HFFc6 (cell line): ENCODE data around the gene STK11IP. TPM values are rescaled to one million over a fixed set of nuclear protein-coding genes. Genes with fewer than 3 reads are reported as not detected.
A peak's percentile ranks its signal among the peaks of the same experiment; 100 is the strongest.

Experiments
- DNase-seq: peaks from one replicate; pipeline ENCODE4 v3.0.0-alpha.2; 2018
- H3K27ac Mint-ChIP-seq: 2 replicates; pipeline ENCODE4 v1.8.0; 2020; ENCODE audit warnings: mild to moderate bottlenecking, mixed read lengths
- H3K27me3 Mint-ChIP-seq: 2 replicates; pipeline ENCODE4 v1.8.0; 2021; ENCODE audit warnings: mild to moderate bottlenecking, moderate library complexity, mixed read lengths; ENCODE audit not compliant: insufficient read depth
- H3K36me3 Mint-ChIP-seq: 2 replicates; pipeline ENCODE4 v1.8.0; 2021; ENCODE audit warnings: low read depth, mixed read lengths
- H3K4me1 Mint-ChIP-seq: 2 replicates; pipeline ENCODE4 v1.8.0; 2020; ENCODE audit warnings: low read depth, mixed read lengths
- H3K4me3 Mint-ChIP-seq: 2 replicates; pipeline ENCODE4 v1.8.0; 2020; ENCODE audit warnings: mild to moderate bottlenecking, moderate library complexity, mixed read lengths
- H3K9me3 Mint-ChIP-seq: 2 replicates; pipeline ENCODE4 v1.8.0; 2020; ENCODE audit warnings: mild to moderate bottlenecking, mixed read lengths
- total RNA-seq, 6 experiments: library from RNA; stranded (reverse); fragmentation: NEBNext Ultra II Directional; extraction: Animal tissue kit (Norgen Biotek cat#: 25700); gene quantifications; 2 replicates in 1 of 6; 3 replicates in 5 of 6; pipeline ENCODE4 v1.2.3, GENCODE V29; 2021
- TF ChIP-seq, protein P1 (sequence below): fragments of 200-600 bp; sonication (generic); IDR thresholded peaks from 2 replicates; pipeline ENCODE4 v1.5.0; 2021; ENCODE audit warnings: antibody characterized with exemption, mild to moderate bottlenecking

STK11IP gene
- total RNA-seq, 6 experiments from 2014 or later, result 17.4 to 21.5 (median 18.9) TPM

DNA sequence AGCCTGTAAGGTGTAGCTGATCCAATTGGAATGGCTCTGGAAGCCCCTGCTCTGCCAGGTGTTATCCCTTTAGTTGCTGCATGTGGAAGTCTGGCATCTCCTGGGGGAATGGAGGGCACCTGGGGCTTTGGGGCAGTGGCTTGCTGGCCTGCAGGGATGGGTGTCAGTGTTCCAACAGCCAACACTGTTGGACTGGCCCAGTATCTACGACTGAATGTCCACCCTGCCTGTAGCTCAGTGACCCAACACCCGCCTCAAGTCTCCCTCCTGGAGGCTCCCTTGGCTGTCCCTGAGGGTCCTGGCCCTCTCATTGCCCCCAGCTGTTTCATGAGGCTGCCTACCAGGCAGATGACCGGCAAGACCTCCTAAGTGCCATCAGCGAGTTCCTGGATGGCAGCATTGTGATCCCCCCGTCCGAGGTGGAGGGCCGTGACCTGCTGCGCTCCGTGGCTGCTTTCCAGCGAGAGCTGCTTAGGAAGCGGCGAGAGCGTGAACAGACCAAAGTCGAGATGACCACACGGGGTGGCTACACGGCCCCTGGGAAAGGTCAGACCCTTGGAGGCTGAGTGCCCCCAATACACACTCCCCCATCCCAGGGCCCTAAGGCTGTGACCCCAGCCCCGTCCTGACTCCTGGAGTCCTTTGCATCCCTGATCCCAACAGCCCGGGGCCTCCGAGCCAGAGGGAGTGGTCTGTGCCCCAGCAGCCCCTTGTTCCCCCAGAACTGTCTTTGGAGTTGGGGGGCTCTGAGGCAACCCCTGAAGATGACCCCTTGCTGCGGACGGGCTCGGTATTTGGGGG, 37.5 kb downstream of the STK11IP start:
- H3K9me3 Mint-ChIP-seq, result no peaks in the 10 kb centered on the region
- peaks cover 7% of the 10 kb centered on the region for H3K27me3 Mint-ChIP-seq
- no peak for DNase-seq
- peaks cover 16% of the 10 kb centered on the region for H3K4me1 Mint-ChIP-seq
- H3K4me3 Mint-ChIP-seq, result no peak overlapping the region
- H3K36me3 Mint-ChIP-seq, result no peaks in the 10 kb centered on the region
- H3K27ac Mint-ChIP-seq, result no peak overlapping the region
- TF ChIP-seq, protein P1, sequence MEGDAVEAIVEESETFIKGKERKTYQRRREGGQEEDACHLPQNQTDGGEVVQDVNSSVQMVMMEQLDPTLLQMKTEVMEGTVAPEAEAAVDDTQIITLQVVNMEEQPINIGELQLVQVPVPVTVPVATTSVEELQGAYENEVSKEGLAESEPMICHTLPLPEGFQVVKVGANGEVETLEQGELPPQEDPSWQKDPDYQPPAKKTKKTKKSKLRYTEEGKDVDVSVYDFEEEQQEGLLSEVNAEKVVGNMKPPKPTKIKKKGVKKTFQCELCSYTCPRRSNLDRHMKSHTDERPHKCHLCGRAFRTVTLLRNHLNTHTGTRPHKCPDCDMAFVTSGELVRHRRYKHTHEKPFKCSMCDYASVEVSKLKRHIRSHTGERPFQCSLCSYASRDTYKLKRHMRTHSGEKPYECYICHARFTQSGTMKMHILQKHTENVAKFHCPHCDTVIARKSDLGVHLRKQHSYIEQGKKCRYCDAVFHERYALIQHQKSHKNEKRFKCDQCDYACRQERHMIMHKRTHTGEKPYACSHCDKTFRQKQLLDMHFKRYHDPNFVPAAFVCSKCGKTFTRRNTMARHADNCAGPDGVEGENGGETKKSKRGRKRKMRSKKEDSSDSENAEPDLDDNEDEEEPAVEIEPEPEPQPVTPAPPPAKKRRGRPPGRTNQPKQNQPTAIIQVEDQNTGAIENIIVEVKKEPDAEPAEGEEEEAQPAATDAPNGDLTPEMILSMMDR, result no peak

- TF ChIP-seq, protein P1, result no peak
- Mint-ChIP-seq H3K27ac (no peak overlapping the region), H3K4me3 (no peak overlapping the region), H3K36me3 (no peaks in the 10 kb centered on the region), H3K27me3 (peaks cover 4% of the 10 kb centered on the region), H3K4me1 (peaks cover 11% of the 10 kb centered on the region), H3K9me3 (no peaks in the 10 kb centered on the region)
- DNase-seq, result no peak
Measured at GRCh38 chr2:219636144-219636915, 38.7 kb downstream of the STK11IP start.

GRCh38 chr2:219636941-219637841, 39.5 kb downstream of the STK11IP start:
- Mint-ChIP-seq H3K27ac (no peak overlapping the region), H3K9me3 (no peaks in the 10 kb centered on the region), H3K27me3 (peaks cover 6% of the 10 kb centered on the region), H3K4me3 (no peak overlapping the region), H3K4me1 (peaks cover 20% of the 10 kb centered on the region), H3K36me3 (no peaks in the 10 kb centered on the region; the same call in 1 of the 2 replicates)
- no peak for DNase-seq
- TF ChIP-seq, protein P1, result no peak

GRCh38 chr2:219637842-219638185, 40.2 kb downstream of the STK11IP start:
- TF ChIP-seq, protein P1, result no peak
- no peak overlapping the region for H3K27ac Mint-ChIP-seq

GRCh38 chr2:219638217-219638947, 40.7 kb downstream of the STK11IP start:
- H3K9me3 Mint-ChIP-seq, result no peaks in the 10 kb centered on the region
- H3K27ac Mint-ChIP-seq, result no peak overlapping the region
- DNase-seq, result no peak
- no peaks in the 10 kb centered on the region; the same call in 1 of the 2 replicates for H3K36me3 Mint-ChIP-seq
- H3K4me1 Mint-ChIP-seq, result peaks cover 28% of the 10 kb centered on the region
- TF ChIP-seq, protein P1, result peak; percentile 62
- no peak overlapping the region for H3K4me3 Mint-ChIP-seq
- peaks cover 6% of the 10 kb centered on the region for H3K27me3 Mint-ChIP-seq

More at GRCh38 chr2:219637842-219638185, 40.2 kb downstream of the STK11IP start:
- no peaks in the 10 kb centered on the region for H3K9me3 Mint-ChIP-seq
- H3K27me3 Mint-ChIP-seq, result peaks cover 6% of the 10 kb centered on the region
- H3K4me1 Mint-ChIP-seq, result peaks cover 26% of the 10 kb centered on the region
- H3K4me3 Mint-ChIP-seq, result no peak overlapping the region
- DNase-seq, result no peak
- H3K36me3 Mint-ChIP-seq, result no peaks in the 10 kb centered on the region; the same call in 1 of the 2 replicates
